B cell (primary cell): ENCODE data around the gene G6PC3. TPM values are rescaled to one million over a fixed set of nuclear protein-coding genes. Genes with fewer than 3 reads are reported as not detected.

Source experiments
- ATAC-seq: fragments of 200-7000 bp; cut with Tn5 transposase; one replicate; pipeline ENCODE4 v1.10.0; 2021; ENCODE audit warnings: low read depth, mild to moderate bottlenecking, moderate number of reproducible peaks, moderate library complexity
- CTCF ChIA-PET: fragments of 350-600 bp; sonication (Branson Sonifier 250); formaldehyde crosslinking; loops from one replicate; lab custom pipeline; 2021; ENCODE audit warnings: antibody characterized with exemption, inconsistent platforms; lab: Charles Lee
- POLR2A ChIA-PET: fragments of 350-600 bp; sonication (Branson Sonifier 250); formaldehyde crosslinking; loops from one replicate; lab custom pipeline; 2021; ENCODE audit warnings: antibody characterized with exemption; lab: Charles Lee
- DNase-seq: peaks from one replicate; pipeline ENCODE4 v3.0.0; 2013
- H2AFZ ChIP-seq: 2 replicates; pipeline ENCODE4 v1.6.1; 2012; ENCODE audit warnings: mild to moderate bottlenecking, low read depth, low read length; ENCODE audit not compliant: insufficient read depth, poor library complexity, severe bottlenecking
- H3K27ac ChIP-seq, 2 donors: 1 replicate in 1 of 2; 2 replicates in 1 of 2; pipeline ENCODE4 v1.5.1; 2012 to 2013; ENCODE audit warnings: low read length in 2 of 2, mild to moderate bottlenecking in 2 of 2, moderate library complexity in 1 of 2
- H3K27me3 ChIP-seq, 4 experiments: fragments of 200-600 bp in 1 of 4; sonication (generic) in 1 of 4; replicated peaks in 1 of 4; 1 replicate in 2 of 4; 2 replicates in 2 of 4; pipeline versions ENCODE4 v1.6.1 to v1.7.0; 2013 to 2016; ENCODE audit warnings: low read length in 3 of 4, mild to moderate bottlenecking in 2 of 4, mixed read lengths in 1 of 4, moderate library complexity in 1 of 4; ENCODE audit not compliant: insufficient read depth in 4 of 4, control insufficient read depth in 3 of 4; ENCODE audit errors: control extremely low read depth in 1 of 4
- H3K36me3 ChIP-seq, 2 experiments: replicated peaks in 1 of 2; 1 replicate in 1 of 2; 2 replicates in 1 of 2; pipeline versions ENCODE4 v1.6.1 to v1.7.1; 2013; ENCODE audit warnings: low read length in 1 of 2; ENCODE audit not compliant: insufficient read depth in 2 of 2, control insufficient read depth in 1 of 2; ENCODE audit errors: control extremely low read depth in 1 of 2, extremely low read depth in 1 of 2
- H3K4me1 ChIP-seq, 2 donors: fragments of 200-600 bp in 1 of 2; sonication (generic) in 1 of 2; 1 replicate in 1 of 2; 2 replicates in 1 of 2; pipeline versions ENCODE4 v1.5.1 to v1.6.1; 2013 to 2017; ENCODE audit warnings: low read length in 2 of 2; ENCODE audit not compliant: control insufficient read depth in 2 of 2, insufficient read depth in 2 of 2
- H3K4me2 ChIP-seq: replicated peaks from 2 replicates; pipeline ENCODE3; 2012; ENCODE audit warnings: mild to moderate bottlenecking, low read depth, low read length; ENCODE audit not compliant: poor library complexity, severe bottlenecking
- H3K4me3 ChIP-seq, 5 experiments: fragments of 200-600 bp in 1 of 5; sonication (generic) in 1 of 5; 1 replicate in 3 of 5; 2 replicates in 2 of 5; pipeline versions ENCODE4 v1.5.1 to v1.7.0; 2011 to 2016; ENCODE audit warnings: low read length in 4 of 5, mild to moderate bottlenecking in 4 of 5, low read depth in 2 of 5, control low read depth in 1 of 5, moderate library complexity in 1 of 5; ENCODE audit not compliant: insufficient read depth in 1 of 5; ENCODE audit errors: control extremely low read depth in 1 of 5, extremely low read depth in 1 of 5
- H3K79me2 ChIP-seq: fragments of 200-600 bp; sonication (generic); one replicate; pipeline ENCODE4 v1.6.0; 2016; ENCODE audit warnings: low read length; ENCODE audit not compliant: control insufficient read depth, insufficient read depth
- H3K9ac ChIP-seq: fragments of 200-600 bp; sonication (generic); 2 replicates; pipeline ENCODE4 v1.6.1; 2017; ENCODE audit warnings: mild to moderate bottlenecking, low read length, moderate library complexity
- H3K9me3 ChIP-seq, 3 donors: one replicate each; pipeline versions ENCODE4 v1.6.1 to v1.7.1; 2013; ENCODE audit warnings: low read length in 2 of 3; ENCODE audit not compliant: control insufficient read depth in 2 of 3, insufficient read depth in 1 of 3; ENCODE audit errors: control extremely low read depth in 1 of 3
- H4K20me1 ChIP-seq: 2 replicates; pipeline ENCODE4 v1.6.0; 2012; ENCODE audit warnings: mild to moderate bottlenecking, low read length; ENCODE audit not compliant: insufficient read depth, control insufficient read depth, poor library complexity, severe bottlenecking
- H3K27ac Mint-ChIP-seq: one replicate; pipeline ENCODE4 v1.8.0; 2021; ENCODE audit warnings: mixed read lengths
- H3K27me3 Mint-ChIP-seq: one replicate; pipeline ENCODE4 v1.8.0; 2021; ENCODE audit warnings: mixed read lengths
- H3K4me1 Mint-ChIP-seq: one replicate; pipeline ENCODE4 v1.8.0; 2021; ENCODE audit warnings: mixed read lengths
- H3K4me3 Mint-ChIP-seq: one replicate; pipeline ENCODE4 v1.8.0; 2021; ENCODE audit warnings: mixed read lengths
- H3K9me3 Mint-ChIP-seq: one replicate; pipeline ENCODE4 v1.8.0; 2022; ENCODE audit warnings: mixed read lengths; ENCODE audit not compliant: insufficient read depth
- CTCF ChIP-seq: fragments of 200-600 bp; IDR thresholded peaks from one replicate; pipeline ENCODE4 v1.8.0; 2022; ENCODE audit warnings: antibody characterized with exemption, mild to moderate bottlenecking
- EZH2 ChIP-seq: IDR thresholded peaks from 2 replicates; pipeline ENCODE4 v1.6.1; 2012; ENCODE audit warnings: borderline replicate concordance, low read depth, mild to moderate bottlenecking, moderate library complexity, low read length; ENCODE audit not compliant: insufficient read depth, poor library complexity, severe bottlenecking
- WGBS: methylation state at CpG from one replicate; pipeline ENCODE4 v1.1.5; 2013; ENCODE audit warnings: missing lambda C conversion rate; ENCODE audit not compliant: insufficient coverage; 5-methylcytosine and 5-hydroxymethylcytosine counted together
- intact Hi-C: fragments of 100-400 bp; cut with micrococcal nuclease; formaldehyde crosslinking; loops from one replicate; pipeline ENCODE4 v1.10.0; 2022
- polyA plus RNA-seq: library from polyadenylated mRNA; depleted of rRNA; stranded (reverse); fragments of >200 nt; gene quantifications from 2 replicates; pipeline ENCODE4 v1.2.3, GENCODE V29; 2012
- total RNA-seq, 2 donors: library from RNA; stranded (reverse); fragments of 120-200 nt in 1 of 2; gene quantifications; 1 replicate in 1 of 2; 2 replicates in 1 of 2; pipeline versions ENCODE4 v1.2.3 to v1.2.4, GENCODE V29; 2013 to 2022

Gene G6PC3
- total and polyA plus RNA-seq, 2 donors (not counting 1 experiment from before 2014, with no cell fraction given) = 24.3 to 28.5 TPM

- CTCF ChIA-PET = interaction anchor here (1.2 to 1.4 kb wide), 3 partner anchors 45 to 56 kb away, joined by 3 to 4 read pairs (median 3); partner anchors contain the start of genes HDAC5 and TMEM101
- Mint-ChIP-seq H3K9me3 (no peaks in the 10 kb centered on the region), H3K4me3 (peak overlapping the region; percentile 93), H3K27me3 (no peaks in the 10 kb centered on the region), H3K27ac (peak overlapping the region; percentile 82), H3K4me1 (peaks cover 40% of the 10 kb centered on the region)
- Histone ChIP-seq H2AFZ (peak overlapping the region; percentile 80), H3K9me3 (no peaks in the 10 kb centered on the region), H3K9ac (peak overlapping the region; percentile 86), H3K27me3 (no peaks in the 10 kb centered on the region), H3K27ac (peak overlapping the region; percentile 31 to 65), H4K20me1 (no peaks in the 10 kb centered on the region), H3K79me2 (peaks cover 38% of the 10 kb centered on the region), H3K36me3 (peaks cover 0 to 7% of the 10 kb centered on the region in 2 experiments), H3K4me2 (peak overlapping the region; percentile 90), H3K4me3 (peak overlapping the region; percentile 42 to 87 (median 73)), H3K4me1 (peaks cover 25 to 35% of the 10 kb centered on the region in 2 donors)
- POLR2A ChIA-PET = interaction anchor here (0.6 to 1.1 kb wide), 10 partner anchors 23 to 1891 kb away, joined by 3 to 5 read pairs (median 4); partner anchors contain the start of genes HDAC5 and HEXIM1
- ATAC-seq (no peak), DNase-seq (no peak)
- TF ChIP-seq CTCF (no peak), EZH2 (no peak)
- intact Hi-C loops = loop anchor here (1.0 to 2.0 kb wide), 6 partner anchors 54 to 255 kb away; partner anchors contain the start of genes HROB, SLC25A39 and TMEM101
- WGBS = no CpG with 5 or more reads among the region's 7 CpGs
Measured at GRCh38 chr17:44069974-44070454, 521 bp upstream of the G6PC3 start.

GRCh38 chr17:44071198-44071520 lies 624 bp downstream of the G6PC3 start:
- Mint-ChIP-seq H3K27me3 (no peaks in the 10 kb centered on the region), H3K4me3 (peak overlapping the region; percentile 93), H3K4me1 (peaks cover 32% of the 10 kb centered on the region), H3K27ac (peak overlapping the region; percentile 82), H3K9me3 (no peaks in the 10 kb centered on the region)
- Histone ChIP-seq H3K27ac (peak overlapping the region; percentile 31 to 65), H2AFZ (peak overlapping the region; percentile 80), H4K20me1 (no peaks in the 10 kb centered on the region), H3K9ac (peak overlapping the region; percentile 86), H3K4me1 (peaks cover 19 to 27% of the 10 kb centered on the region in 2 donors), H3K4me2 (peak overlapping the region; percentile 90), H3K27me3 (no peaks in the 10 kb centered on the region), H3K9me3 (no peaks in the 10 kb centered on the region), H3K36me3 (peaks cover 0 to 17% of the 10 kb centered on the region in 2 experiments), H3K4me3 (peak overlapping the region; percentile 13 to 87 (median 73)), H3K79me2 (peaks cover 27% of the 10 kb centered on the region)
- ChIA-PET POLR2A (interaction anchor here (0.6 to 1.1 kb wide), 2 partner anchors 30 to 53 kb away, joined by 4 to 5 read pairs; partner anchors contain the start of gene HDAC5), CTCF (interaction anchor here (0.7 to 1.4 kb wide), 3 partner anchors 45 to 57 kb away, joined by 3 to 4 read pairs (median 3); partner anchors contain the start of genes HDAC5 and TMEM101)
- no peak for ATAC-seq
- 0% methylated on average over 2 of the region's 3 CpGs for WGBS
- no peak for TF ChIP-seq EZH2
- DNase-seq = no peak
- intact Hi-C loops = loop anchor here (2.0 kb wide), 1 partner anchor 254 kb away; the partner anchor contains the start of gene SLC25A39
